Left lung (tissue), 10 donors: ENCODE measurements around the gene ADAMTS15. TPM values are rescaled to one million over a fixed set of nuclear protein-coding genes. Genes with fewer than 3 reads are reported as not detected.

ENCODE experiments used
- ATAC-seq: fragments of 200-7000 bp; cut with Tn5 transposase; one replicate; pipeline ENCODE4 v1.9.1; 2020; ENCODE audit warnings: moderate library complexity
- DNase-seq, 4 donors: peaks; one replicate each; pipeline ENCODE4 v3.0.0-alpha.2; 2013 to 2020
- H3K27ac ChIP-seq, 2 donors: fragments of 200-600 bp; sonication (generic) in 1 of 2; one replicate each; pipeline versions ENCODE4 v1.5.0 to v1.8.0; 2020 to 2021
- H3K27me3 ChIP-seq, 2 donors: fragments of 200-600 bp; sonication (generic) in 1 of 2; one replicate each; pipeline versions ENCODE4 v1.5.0 to v1.8.0; 2020 to 2021
- H3K36me3 ChIP-seq, 2 donors: fragments of 200-600 bp; sonication (generic) in 1 of 2; one replicate each; pipeline versions ENCODE4 v1.5.0 to v1.8.0; 2020 to 2021
- H3K4me1 ChIP-seq, 2 donors: fragments of 200-600 bp; one replicate each; pipeline ENCODE4 v1.8.0; 2021
- H3K4me3 ChIP-seq, 2 donors: fragments of 200-600 bp; sonication (generic) in 1 of 2; one replicate each; pipeline versions ENCODE4 v1.5.0 to v1.8.0; 2020 to 2021; ENCODE audit warnings: mild to moderate bottlenecking in 1 of 2
- H3K9me3 ChIP-seq, 2 donors: fragments of 200-600 bp; sonication (generic) in 1 of 2; one replicate each; pipeline versions ENCODE4 v1.5.0 to v1.8.0; 2020 to 2021
- CTCF ChIP-seq, 2 donors: fragments of 200-600 bp; sonication (generic) in 1 of 2; IDR thresholded peaks; one replicate each; pipeline versions ENCODE4 v1.5.0 to v1.8.0; 2021; ENCODE audit warnings: antibody characterized with exemption in 2 of 2
- intact Hi-C, 2 donors: fragments of 100-400 bp; cut with DNase I; formaldehyde crosslinking; loops; one replicate each; pipeline versions ENCODE4 v1.11.2 to v1.14.2; 2022
- polyA plus RNA-seq, 6 donors: library from polyadenylated mRNA; unstranded; fragments of 120-200 nt; gene quantifications; one replicate each; pipeline ENCODE4 v1.2.1, GENCODE V29; 2013; ENCODE audit not compliant: insufficient read length in 6 of 6
- total RNA-seq, 2 donors: library from RNA; stranded (reverse); fragmentation: NEBNext Ultra II Directional; extraction: Animal tissue kit (Norgen Biotek cat#: 25700); gene quantifications; one replicate each; pipeline ENCODE4 v1.2.1, GENCODE V29; 2021
- donor health status: DM: no; HTN: yes; CAD: no.
- donor health status: DM: no; HTN: no; CAD: no.

Gene ADAMTS15
- total and polyA plus RNA-seq, 8 donors: 11.8 to 49.6 (median 40.0) TPM

GRCh38 chr11:130421199-130421585, 27.3 kb upstream of the ADAMTS15 start:
- no peak for TF ChIP-seq CTCF (IDR thresholded peaks at IDR 0.05)

DNA sequence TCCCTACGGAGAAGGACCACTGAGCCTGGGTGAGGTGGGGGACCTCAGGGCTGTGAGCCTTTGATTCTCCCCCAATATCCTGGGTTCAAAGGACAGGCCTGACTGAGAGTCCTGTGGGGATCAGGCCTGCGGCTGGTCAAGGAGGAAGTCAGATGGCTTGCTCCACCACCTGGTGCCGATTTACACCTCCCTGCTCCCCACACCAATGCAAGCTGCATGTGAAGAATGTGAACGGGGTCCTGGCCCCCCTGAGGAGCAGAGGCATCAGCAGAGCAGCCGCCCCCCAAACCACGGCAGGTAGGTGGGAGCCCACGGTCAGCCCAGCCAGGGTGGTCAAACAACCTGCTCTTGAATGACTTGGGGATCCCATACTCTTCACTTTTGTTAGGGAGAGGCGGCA, 26.7 kb upstream of the ADAMTS15 start:
- DNase-seq (no peak), ATAC-seq (no peak)
- Histone ChIP-seq H3K9me3 (no peaks in the 10 kb centered on the region), H3K4me3 (no peak overlapping the region), H3K4me1 (peaks cover 5 to 13% of the 10 kb centered on the region in 2 donors), H3K27me3 (peaks cover 8 to 49% of the 10 kb centered on the region in 2 donors), H3K36me3 (no peaks in the 10 kb centered on the region), H3K27ac (no peak overlapping the region)
- intact Hi-C loops: loop anchor here in 1 of 2 donors (10.0 kb wide), 1 partner anchor 207 kb away; no protein-coding TSS in a partner anchor
- no peak for TF ChIP-seq CTCF (IDR thresholded peaks at IDR 0.05)

More at GRCh38 chr11:130421199-130421585, 27.3 kb upstream of the ADAMTS15 start:
- no peak for ATAC-seq
- H3K4me3 ChIP-seq: no peak overlapping the region
- H3K27me3 ChIP-seq: peaks cover 3 to 44% of the 10 kb centered on the region in 2 donors
- no peaks in the 10 kb centered on the region for H3K9me3 ChIP-seq
- peaks cover 5 to 13% of the 10 kb centered on the region in 2 donors for H3K4me1 ChIP-seq
- no peak overlapping the region for H3K27ac ChIP-seq
- intact Hi-C loops: loop anchor here in 1 of 2 donors (10.0 kb wide), 1 partner anchor 206 kb away; no protein-coding TSS in a partner anchor
- no peak for DNase-seq
- no peaks in the 10 kb centered on the region for H3K36me3 ChIP-seq

- H3K27ac ChIP-seq: no peak overlapping the region
- DNase-seq: no peak
Observed at GRCh38 chr11:130422251-130422995, 26.0 kb upstream of the ADAMTS15 start.

DNA sequence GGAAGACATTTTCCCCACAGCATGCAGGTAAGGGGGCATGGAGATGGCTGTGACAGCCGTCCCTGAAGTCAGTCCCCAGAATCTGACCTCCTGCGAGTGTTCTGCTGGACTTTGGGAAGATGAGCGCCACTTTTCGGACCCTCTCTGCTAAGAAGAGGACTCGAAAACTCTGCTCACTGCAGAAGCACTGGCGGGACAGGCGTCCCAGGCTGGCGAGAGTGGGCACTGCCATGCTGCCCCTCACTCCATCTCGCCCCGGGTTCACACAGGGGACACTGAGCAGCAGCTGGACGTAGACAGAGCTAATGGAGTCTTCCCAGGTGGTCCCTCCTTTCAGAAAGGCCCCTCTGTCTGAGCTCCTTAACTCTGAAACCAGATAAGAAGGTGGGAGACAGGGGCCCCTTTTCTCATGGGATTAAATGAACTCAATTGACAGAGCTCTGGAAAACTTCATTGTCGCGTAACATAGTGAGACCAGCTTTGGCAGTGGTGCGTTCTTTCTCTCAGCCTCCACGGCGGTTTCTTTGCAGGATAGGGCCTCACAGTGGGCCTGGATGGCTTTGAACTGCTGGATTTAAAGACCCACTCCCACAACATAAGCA, 24.8 kb upstream of the ADAMTS15 start:
- H3K36me3 ChIP-seq: no peaks in the 10 kb centered on the region
- peaks cover 8 to 24% of the 10 kb centered on the region in 2 donors for H3K4me1 ChIP-seq
- no peak for TF ChIP-seq CTCF (IDR thresholded peaks at IDR 0.05)
- no peaks in the 10 kb centered on the region for H3K9me3 ChIP-seq
- no peak overlapping the region for H3K4me3 ChIP-seq
- peaks cover 23 to 68% of the 10 kb centered on the region in 2 donors for H3K27me3 ChIP-seq
- H3K27ac ChIP-seq: no peak overlapping the region
- no peak for DNase-seq
- intact Hi-C loops: loop anchor here in 1 of 2 donors (10.0 kb wide), 1 partner anchor 209 kb away; no protein-coding TSS in a partner anchor
- no peak for ATAC-seq

More at GRCh38 chr11:130422251-130422995, 26.0 kb upstream of the ADAMTS15 start:
- no peak for ATAC-seq
- Histone ChIP-seq H3K27me3 (peaks cover 15 to 56% of the 10 kb centered on the region in 2 donors), H3K9me3 (no peaks in the 10 kb centered on the region), H3K4me1 (peaks cover 5 to 14% of the 10 kb centered on the region in 2 donors), H3K4me3 (no peak overlapping the region), H3K36me3 (no peaks in the 10 kb centered on the region)
- no peak for TF ChIP-seq CTCF (IDR thresholded peaks at IDR 0.05)
- intact Hi-C loops: loop anchor here in 1 of 2 donors (10.0 kb wide), 1 partner anchor 208 kb away; no protein-coding TSS in a partner anchor

GRCh38 chr11:130424613-130425140, 23.8 kb upstream of the ADAMTS15 start:
- no peak overlapping the region for H3K27ac ChIP-seq
- TF ChIP-seq CTCF (IDR thresholded peaks at IDR 0.05): no peak
- ATAC-seq (no peak), DNase-seq (no peak)
- no peak overlapping the region for H3K4me3 ChIP-seq
- no peaks in the 10 kb centered on the region for H3K36me3 ChIP-seq
- intact Hi-C loops: loop anchor here in 1 of 2 donors (10.0 kb wide), 1 partner anchor 210 kb away; no protein-coding TSS in a partner anchor
- H3K4me1 ChIP-seq: peaks cover 8 to 26% of the 10 kb centered on the region in 2 donors
- H3K27me3 ChIP-seq: peaks cover 30 to 79% of the 10 kb centered on the region in 2 donors
- H3K9me3 ChIP-seq: no peaks in the 10 kb centered on the region
